ENCODE measurements around the gene CLIP2.
"Not testable (repeated sequence)": the region's sequence is repeated elsewhere in the genome, so short reads cannot be mapped to it uniquely, and the experiment has no call there.

CLIP2 gene

GRCh38 chr7:74253331-74253730, 35.9 kb upstream of the CLIP2 start:
- Histone ChIP-seq H3K27ac (no peak overlapping the region), H3K4me3 (peak overlapping the region; percentile 86)
- TF ChIP-seq CTCF (IDR thresholded peaks at IDR 0.05): no peak
- no peak for DNase-seq (ENCODE audit: low spot score)

DNA sequence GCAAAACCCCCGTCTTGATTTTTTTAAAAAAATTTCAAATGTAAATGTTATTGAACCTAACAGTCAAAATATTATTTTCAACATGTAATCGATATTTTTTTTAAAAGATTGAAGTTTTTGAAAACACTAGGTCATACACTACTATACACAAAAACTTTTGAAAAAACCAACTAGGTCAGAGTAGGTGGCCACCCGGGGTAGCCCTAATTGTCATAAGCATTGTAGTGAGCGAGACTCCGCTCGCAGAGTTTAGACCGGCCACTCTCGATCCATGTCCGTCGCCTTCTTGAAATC, 35.4 kb upstream of the CLIP2 start:
- no peak for DNase-seq (ENCODE audit: low spot score)
- TF ChIP-seq CTCF (IDR thresholded peaks at IDR 0.05): no peak
- Histone ChIP-seq H3K27ac (peak overlapping the region; percentile 86 to 99), H3K4me3 (peak overlapping the region; percentile 86)

DNA sequence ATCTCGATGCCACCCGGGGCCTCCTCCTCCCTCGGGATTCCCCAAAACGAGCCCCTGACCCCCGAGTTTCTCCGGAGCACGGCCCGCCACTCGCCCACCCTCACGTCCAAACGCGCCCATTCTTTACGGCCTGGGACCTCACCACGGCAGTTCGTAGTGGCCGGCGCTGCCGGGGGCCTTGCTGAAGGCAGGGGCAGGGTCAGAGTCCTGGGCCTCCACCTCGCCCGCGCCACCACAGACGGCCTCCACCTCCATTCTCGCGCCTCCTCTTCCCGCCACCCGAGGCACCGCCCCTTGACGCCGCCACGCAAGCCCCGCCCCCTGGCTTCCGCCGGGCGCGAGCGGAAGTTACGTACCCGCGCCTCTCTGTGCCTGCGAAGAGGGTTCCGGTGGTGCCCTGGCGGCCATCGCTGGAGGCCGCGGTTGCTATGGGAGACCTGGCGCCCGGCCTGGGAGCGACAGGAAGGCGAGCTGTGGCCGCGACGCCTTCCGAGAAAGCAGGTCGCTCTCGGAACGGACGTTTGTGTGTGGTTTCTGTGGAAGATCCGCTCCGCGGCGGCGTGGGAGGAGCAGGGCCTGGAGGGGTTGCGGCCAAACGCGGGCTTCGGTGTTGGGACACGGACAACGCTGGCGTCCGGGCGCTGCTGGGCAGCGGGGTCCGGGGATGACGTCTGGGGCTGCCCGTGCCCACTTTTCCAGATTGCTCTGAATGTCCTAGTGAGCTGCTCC, 34.9 kb upstream of the CLIP2 start, which contains the start of gene RFC2:
Gene RFC2 (minus strand): TSS at position 271 of the 729 bp plus-strand sequence. CDS start 16 bp downstream, at position 255.
- TF ChIP-seq CTCF (IDR thresholded peaks at IDR 0.05): no peak
- H3K27ac ChIP-seq: peak within 1 kb of the TSS; percentile 86 to 99
- H3K4me3 ChIP-seq: peak within 1 kb of the TSS; percentile 86
- peak; percentile 97 for DNase-seq (ENCODE audit: low spot score)

GRCh38 chr7:74254858-74255379, 34.3 kb upstream of the CLIP2 start:
- TF ChIP-seq CTCF (IDR thresholded peaks at IDR 0.05): no peak
- no peak for DNase-seq (ENCODE audit: low spot score)
- peak overlapping the region; percentile 86 to 99 for H3K27ac ChIP-seq
- peak overlapping the region; percentile 86 for H3K4me3 ChIP-seq

GRCh38 chr7:74255461-74255860, 33.7 kb upstream of the CLIP2 start:
- Histone ChIP-seq H3K4me3 (peak overlapping the region; percentile 86), H3K27ac (peak overlapping the region in 1 of 2 donors; percentile 99)
- DNase-seq (ENCODE audit: low spot score): not testable (repeated sequence)

DNA sequence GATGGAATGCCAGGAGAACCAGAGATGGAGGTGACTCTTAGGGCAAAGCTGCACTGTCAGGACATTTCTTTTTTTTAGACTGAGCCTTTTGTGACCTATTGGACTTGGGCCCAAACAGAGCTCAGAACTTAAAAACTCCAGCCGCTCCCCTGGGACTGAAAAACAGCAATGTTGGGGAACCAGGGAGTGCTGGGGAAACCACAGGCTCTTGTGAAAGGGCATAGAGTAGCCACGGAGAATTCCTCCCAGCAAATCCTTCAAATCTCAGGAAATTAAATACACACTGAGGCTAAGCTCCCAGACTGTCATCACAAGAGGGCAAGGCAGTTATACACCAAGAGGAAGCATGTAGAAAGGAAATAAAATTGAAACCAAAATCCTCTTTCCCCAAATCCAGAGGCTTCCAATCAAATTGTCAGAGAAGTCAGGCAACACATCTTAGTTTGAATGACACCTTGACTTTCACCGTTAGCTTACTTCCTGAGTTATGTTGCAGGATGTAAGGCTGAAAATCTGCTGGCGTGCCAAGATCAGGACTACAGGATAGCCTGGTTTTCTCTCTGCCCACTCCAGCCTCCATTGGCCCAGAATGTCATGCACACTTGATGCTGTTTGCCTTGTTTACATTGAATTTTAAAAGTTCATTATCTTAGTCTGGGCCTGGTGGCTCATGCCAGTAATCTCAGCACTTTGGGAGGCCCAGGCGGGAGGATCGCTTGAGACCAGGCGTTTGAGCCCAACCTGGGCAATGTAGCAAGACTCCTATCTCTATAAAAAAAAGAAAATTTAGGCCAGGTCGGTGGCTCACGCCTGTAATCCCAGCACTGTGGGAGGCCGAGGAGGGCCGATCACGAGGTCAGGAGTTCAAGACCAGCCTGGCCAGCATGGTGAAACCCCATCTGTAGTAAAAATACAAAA, 32.5 kb upstream of the CLIP2 start:
- H3K27ac ChIP-seq: peak overlapping the region in 1 of 2 donors; percentile 67
- no peak overlapping the region for H3K4me3 ChIP-seq
- DNase-seq (ENCODE audit: low spot score): no peak
- no peak for TF ChIP-seq CTCF (IDR thresholded peaks at IDR 0.05)

DNA sequence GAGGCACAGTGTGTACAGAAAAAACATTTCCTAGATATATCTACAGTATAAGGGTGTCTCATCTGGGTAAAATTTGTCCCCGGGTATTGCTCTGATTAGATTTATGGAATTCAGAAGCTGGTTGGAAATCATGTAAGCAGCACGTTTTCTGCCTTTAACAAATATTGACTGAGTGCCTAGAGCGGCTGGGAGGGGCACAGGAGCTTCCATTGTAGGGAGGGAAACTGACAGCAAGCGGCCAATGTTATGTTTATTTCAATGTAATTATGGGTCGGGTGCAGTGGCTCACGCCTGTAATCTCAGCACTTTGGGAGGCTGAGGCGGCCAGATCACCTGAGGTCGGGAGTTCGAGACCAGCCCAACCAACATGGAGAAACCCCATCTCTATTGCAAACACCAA, 30.6 kb upstream of the CLIP2 start:
- H3K4me3 ChIP-seq: no peak overlapping the region
- DNase-seq (ENCODE audit: low spot score): no peak
- no peak overlapping the region for H3K27ac ChIP-seq
- no peak for TF ChIP-seq CTCF (IDR thresholded peaks at IDR 0.05)

Measured in coronary artery (tissue), 2 donors.